ENCODE data around the gene GLT6D1.

The GLT6D1 gene

DNA sequence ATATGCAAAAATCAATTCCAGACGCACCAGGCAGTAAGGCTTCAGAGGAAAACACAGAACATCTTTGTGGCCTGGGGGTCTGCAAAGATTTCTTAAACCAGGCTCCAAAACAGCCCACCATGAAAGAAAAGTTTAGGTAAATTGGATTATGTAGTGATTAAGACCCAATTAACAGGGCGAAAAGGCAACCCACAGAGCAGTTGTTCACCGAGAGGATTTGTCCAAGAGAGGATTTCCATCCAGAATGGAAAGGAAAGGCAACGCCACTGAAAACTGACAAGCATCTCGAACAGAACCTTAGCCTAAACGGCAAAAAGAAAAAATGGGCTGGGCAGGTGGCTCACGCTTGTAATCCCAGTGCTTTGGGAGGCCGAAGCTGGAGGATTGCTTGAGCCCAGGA is 37.4 kb downstream of the GLT6D1 start:
- Histone ChIP-seq H3K4me3 (ENCODE audit: low read depth, low read length) (no peak overlapping the region), H3K4me1 (ENCODE audit: control insufficient read depth, insufficient read depth, low read length) (no peaks in the 10 kb centered on the region), H3K36me3 (ENCODE audit: control insufficient read depth, insufficient read depth, low read length) (no peaks in the 10 kb centered on the region), H3K9ac (ENCODE audit: low read depth, low read length) (no peak overlapping the region), H3K27me3 (ENCODE audit: control insufficient read depth, insufficient read depth, low read length) (no peaks in the 10 kb centered on the region), H3K9me3 (ENCODE audit: control insufficient read depth, insufficient read depth, low read length) (no peaks in the 10 kb centered on the region)

DNA sequence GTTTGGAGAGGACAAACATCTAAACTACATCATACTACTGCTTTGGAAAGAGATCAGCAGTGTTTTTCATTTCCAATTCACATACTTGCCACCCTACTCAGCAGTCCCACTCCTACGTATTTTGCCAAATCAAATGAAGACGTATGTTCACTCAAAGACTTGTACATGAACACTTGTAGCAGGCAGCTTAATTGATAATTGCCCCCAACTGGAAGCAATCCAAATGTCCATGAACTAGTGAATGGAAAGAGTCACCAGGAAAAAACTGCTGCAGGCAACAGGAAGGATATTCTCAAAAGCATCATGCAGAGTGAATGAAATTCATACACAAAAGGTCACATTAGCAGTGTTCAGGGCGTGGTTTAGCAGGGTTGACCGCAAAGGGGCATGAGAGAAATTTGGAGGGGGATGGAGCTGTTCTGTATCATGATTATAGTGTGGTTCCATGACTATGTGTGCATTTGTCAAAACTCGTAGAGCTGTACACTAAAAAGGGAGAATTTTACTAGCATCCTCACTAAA is 39.0 kb downstream of the GLT6D1 start:
- Histone ChIP-seq H3K4me1 (ENCODE audit: control insufficient read depth, insufficient read depth, low read length) (no peaks in the 10 kb centered on the region), H3K27me3 (ENCODE audit: control insufficient read depth, insufficient read depth, low read length) (no peaks in the 10 kb centered on the region), H3K4me3 (ENCODE audit: low read depth, low read length) (no peak overlapping the region), H3K9ac (ENCODE audit: low read depth, low read length) (no peak overlapping the region), H3K9me3 (ENCODE audit: control insufficient read depth, insufficient read depth, low read length) (no peaks in the 10 kb centered on the region), H3K36me3 (ENCODE audit: control insufficient read depth, insufficient read depth, low read length) (no peaks in the 10 kb centered on the region)

DNA sequence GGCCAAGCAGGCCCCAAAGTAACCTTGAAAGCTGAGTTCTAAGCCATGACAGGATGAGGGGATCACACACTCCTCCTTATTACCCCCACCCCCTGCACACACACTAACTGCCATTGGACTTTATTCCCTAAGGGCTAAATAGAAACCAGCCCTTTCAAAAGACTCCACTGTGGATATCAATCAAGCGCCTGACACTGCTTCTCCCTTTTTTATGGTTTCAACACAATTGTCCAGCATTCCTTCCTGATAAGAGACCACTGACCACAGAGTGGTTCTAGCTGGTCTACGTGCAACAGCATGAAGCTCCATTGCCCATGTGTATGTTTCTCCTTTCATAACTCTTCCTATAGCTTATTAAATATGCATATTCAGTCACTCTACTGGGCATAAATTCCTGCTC is 43.1 kb downstream of the GLT6D1 start:
- no peaks in the 10 kb centered on the region for H3K36me3 ChIP-seq (ENCODE audit: control insufficient read depth, insufficient read depth, low read length)
- H3K4me1 ChIP-seq (ENCODE audit: control insufficient read depth, insufficient read depth, low read length), result no peaks in the 10 kb centered on the region
- H3K27me3 ChIP-seq (ENCODE audit: control insufficient read depth, insufficient read depth, low read length), result no peaks in the 10 kb centered on the region
- H3K9me3 ChIP-seq (ENCODE audit: control insufficient read depth, insufficient read depth, low read length), result no peaks in the 10 kb centered on the region
- H3K9ac ChIP-seq (ENCODE audit: low read depth, low read length), result no peak overlapping the region
- H3K4me3 ChIP-seq (ENCODE audit: low read depth, low read length), result no peak overlapping the region

DNA sequence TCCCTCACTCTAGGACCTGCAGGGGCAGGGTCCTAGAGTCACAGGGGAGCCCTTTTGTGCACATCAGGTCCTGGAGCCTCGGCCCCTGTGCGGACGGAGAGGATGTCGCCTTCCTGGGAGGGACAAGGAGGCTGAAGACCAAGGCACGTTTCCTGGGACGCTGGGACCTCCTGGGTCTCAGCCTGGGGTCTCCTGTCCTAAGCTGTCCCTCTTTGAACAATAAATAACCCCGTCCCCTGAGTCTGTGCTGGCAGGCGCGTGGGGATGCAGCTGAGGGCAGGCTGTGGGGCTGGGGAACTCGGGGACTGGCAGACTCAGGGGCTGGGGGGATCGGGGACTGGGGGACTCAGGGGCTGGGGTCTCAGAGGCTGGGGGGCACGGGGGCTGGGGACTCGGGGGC is 46.7 kb downstream of the GLT6D1 start:
- Histone ChIP-seq H3K4me1 (ENCODE audit: control insufficient read depth, insufficient read depth, low read length) (no peaks in the 10 kb centered on the region), H3K9ac (ENCODE audit: low read depth, low read length) (no peak overlapping the region), H3K9me3 (ENCODE audit: control insufficient read depth, insufficient read depth, low read length) (no peaks in the 10 kb centered on the region), H3K27me3 (ENCODE audit: control insufficient read depth, insufficient read depth, low read length) (no peaks in the 10 kb centered on the region), H3K4me3 (ENCODE audit: low read depth, low read length) (no peak overlapping the region), H3K36me3 (ENCODE audit: control insufficient read depth, insufficient read depth, low read length) (no peaks in the 10 kb centered on the region)

DNA sequence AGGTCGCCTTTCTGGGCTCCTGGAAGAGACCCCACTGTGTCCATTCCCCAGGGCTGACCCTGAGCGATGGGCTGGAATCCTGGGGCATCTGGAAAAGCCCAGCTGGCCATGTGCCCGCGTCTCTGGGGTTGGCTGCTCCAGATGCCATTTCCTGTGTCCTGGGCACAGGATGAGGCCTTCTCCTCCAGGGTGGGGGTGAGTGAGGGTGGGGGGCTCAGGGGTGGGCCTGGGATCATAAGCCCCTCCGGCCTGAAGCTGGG is 47.1 kb downstream of the GLT6D1 start:
- Histone ChIP-seq H3K36me3 (ENCODE audit: control insufficient read depth, insufficient read depth, low read length) (no peaks in the 10 kb centered on the region), H3K4me1 (ENCODE audit: control insufficient read depth, insufficient read depth, low read length) (no peaks in the 10 kb centered on the region), H3K4me3 (ENCODE audit: low read depth, low read length) (no peak overlapping the region), H3K9me3 (ENCODE audit: control insufficient read depth, insufficient read depth, low read length) (no peaks in the 10 kb centered on the region), H3K9ac (ENCODE audit: low read depth, low read length) (no peak overlapping the region), H3K27me3 (ENCODE audit: control insufficient read depth, insufficient read depth, low read length) (no peaks in the 10 kb centered on the region)

DNA sequence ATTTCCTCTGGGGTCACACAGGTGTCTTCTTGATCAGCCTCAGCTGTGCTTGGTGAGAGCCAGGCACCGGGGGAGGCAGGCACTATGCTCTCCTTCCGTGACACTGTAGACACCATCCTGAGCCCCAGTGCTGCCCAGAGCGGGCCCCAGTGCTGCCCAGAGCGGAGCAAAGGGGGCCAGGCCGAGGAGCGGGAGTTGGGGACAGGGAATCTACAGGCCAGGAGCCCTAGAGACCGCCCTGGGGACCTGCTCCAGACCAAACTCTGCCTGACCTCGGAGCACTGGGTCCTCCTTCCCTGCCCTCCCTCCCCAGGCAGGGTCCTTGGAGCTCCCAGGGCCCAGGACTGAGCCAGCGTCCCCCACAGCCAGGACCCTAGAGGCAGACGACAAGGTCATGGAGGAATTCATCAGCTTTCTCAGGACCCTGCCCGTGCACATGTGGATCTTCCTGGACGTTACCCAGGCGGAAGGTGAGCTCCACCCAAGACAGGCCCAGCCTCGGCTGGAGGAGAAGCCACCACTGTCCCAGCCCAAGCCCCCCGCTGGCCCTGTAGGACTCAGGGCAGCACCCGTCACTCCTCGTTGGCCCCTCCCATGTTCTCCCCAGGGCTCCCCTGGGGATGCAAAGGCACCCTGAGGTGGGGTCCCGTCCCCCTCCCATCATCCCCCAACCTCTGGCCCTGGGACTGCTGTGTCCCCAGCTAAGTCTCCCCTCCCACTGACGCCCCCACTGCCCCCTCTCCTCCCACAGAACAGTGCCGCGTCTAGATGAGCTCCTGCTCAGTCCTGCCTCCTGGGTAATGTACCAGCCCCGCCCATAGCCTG is 47.6 kb downstream of the GLT6D1 start:
- no peaks in the 10 kb centered on the region for H3K4me1 ChIP-seq (ENCODE audit: control insufficient read depth, insufficient read depth, low read length)
- H3K9me3 ChIP-seq (ENCODE audit: control insufficient read depth, insufficient read depth, low read length), result no peaks in the 10 kb centered on the region
- H3K27me3 ChIP-seq (ENCODE audit: control insufficient read depth, insufficient read depth, low read length), result no peaks in the 10 kb centered on the region
- H3K4me3 ChIP-seq (ENCODE audit: low read depth, low read length), result no peak overlapping the region
- H3K36me3 ChIP-seq (ENCODE audit: control insufficient read depth, insufficient read depth, low read length), result no peaks in the 10 kb centered on the region
- no peak overlapping the region for H3K9ac ChIP-seq (ENCODE audit: low read depth, low read length)

DNA sequence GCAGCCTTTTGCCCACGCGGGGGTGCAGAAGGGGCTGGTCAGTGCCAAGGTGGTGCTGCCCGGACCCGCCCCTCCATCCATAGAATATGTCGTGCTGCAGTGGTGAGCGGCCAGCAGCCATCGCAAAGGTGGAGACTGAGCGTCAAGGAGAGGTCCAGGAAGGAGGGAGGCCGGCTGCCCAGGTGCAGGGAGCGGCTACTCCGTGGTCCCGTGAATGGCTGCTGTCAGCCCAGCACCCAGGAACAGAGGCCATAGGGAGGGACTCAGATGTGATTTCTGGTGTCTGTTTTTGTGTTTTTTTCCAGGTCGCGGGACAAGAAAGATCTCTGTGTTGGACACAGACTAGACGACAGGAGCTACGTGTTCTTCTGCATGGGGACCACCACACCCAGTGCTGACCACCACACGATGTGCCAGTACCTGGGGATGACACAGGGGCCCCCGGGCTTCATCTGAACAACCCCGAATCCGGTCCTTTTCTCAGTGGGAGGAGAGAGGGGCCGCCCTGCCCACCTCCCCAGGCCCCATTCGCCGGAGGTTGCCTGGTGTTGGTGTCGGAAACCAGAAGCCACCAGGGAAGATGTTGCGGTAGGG is 48.8 kb downstream of the GLT6D1 start:
- no peak overlapping the region for H3K9ac ChIP-seq (ENCODE audit: low read depth, low read length)

DNA sequence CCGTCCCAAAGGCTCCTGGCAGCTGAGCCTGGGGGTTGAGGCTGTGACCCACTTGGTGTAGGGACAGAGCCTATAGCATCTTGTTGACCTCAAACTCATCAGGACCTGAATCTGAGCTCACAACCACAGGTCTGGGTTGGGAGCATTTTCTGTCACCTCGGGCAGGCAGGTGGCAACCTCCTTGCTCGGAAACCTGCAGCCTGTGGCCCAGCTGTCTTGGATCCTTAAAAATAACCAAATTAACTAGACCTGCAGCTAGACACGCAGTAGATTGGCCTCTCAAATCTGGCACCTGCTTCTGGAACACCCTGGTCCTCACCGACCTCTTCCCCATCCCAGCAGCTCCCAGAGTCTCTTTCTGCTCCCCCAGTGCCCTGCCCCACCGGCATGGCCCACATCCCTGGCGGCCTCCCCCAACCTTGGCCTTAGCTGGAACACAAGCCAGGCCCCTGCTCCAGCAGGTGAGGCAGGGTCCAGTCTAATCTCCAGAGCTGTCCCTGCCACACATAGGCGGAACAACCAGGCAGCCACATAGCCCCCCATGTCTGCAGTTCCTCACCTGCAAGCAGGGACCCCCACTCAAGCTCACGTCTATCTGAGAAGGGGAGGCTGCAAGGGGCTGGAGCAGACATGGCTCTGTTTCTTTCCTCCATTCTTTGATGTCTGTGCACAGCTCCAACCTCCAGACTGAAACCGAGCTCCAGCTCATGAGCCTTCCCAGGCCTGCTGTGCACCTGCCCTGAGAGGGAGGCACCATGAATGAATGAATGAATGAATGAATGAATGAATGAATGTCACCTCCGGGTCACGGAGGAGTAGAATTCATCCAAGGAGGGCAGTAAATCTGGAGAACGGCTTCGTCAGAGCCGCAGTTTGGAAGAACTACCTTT is 49.5 kb downstream of the GLT6D1 start:
- H3K4me1 ChIP-seq (ENCODE audit: control insufficient read depth, insufficient read depth, low read length), result no peaks in the 10 kb centered on the region
- no peaks in the 10 kb centered on the region for H3K36me3 ChIP-seq (ENCODE audit: control insufficient read depth, insufficient read depth, low read length)
- no peak overlapping the region for H3K9ac ChIP-seq (ENCODE audit: low read depth, low read length)
- H3K4me3 ChIP-seq (ENCODE audit: low read depth, low read length), result no peak overlapping the region
- H3K27me3 ChIP-seq (ENCODE audit: control insufficient read depth, insufficient read depth, low read length), result no peaks in the 10 kb centered on the region
- H3K9me3 ChIP-seq (ENCODE audit: control insufficient read depth, insufficient read depth, low read length), result no peaks in the 10 kb centered on the region

More for the DNA sequence above, 48.8 kb downstream of the GLT6D1 start:
- no peaks in the 10 kb centered on the region for H3K27me3 ChIP-seq (ENCODE audit: control insufficient read depth, insufficient read depth, low read length)
- no peaks in the 10 kb centered on the region for H3K36me3 ChIP-seq (ENCODE audit: control insufficient read depth, insufficient read depth, low read length)
- H3K4me1 ChIP-seq (ENCODE audit: control insufficient read depth, insufficient read depth, low read length), result no peaks in the 10 kb centered on the region
- H3K4me3 ChIP-seq (ENCODE audit: low read depth, low read length), result no peak overlapping the region
- H3K9me3 ChIP-seq (ENCODE audit: control insufficient read depth, insufficient read depth, low read length), result no peaks in the 10 kb centered on the region

DNA sequence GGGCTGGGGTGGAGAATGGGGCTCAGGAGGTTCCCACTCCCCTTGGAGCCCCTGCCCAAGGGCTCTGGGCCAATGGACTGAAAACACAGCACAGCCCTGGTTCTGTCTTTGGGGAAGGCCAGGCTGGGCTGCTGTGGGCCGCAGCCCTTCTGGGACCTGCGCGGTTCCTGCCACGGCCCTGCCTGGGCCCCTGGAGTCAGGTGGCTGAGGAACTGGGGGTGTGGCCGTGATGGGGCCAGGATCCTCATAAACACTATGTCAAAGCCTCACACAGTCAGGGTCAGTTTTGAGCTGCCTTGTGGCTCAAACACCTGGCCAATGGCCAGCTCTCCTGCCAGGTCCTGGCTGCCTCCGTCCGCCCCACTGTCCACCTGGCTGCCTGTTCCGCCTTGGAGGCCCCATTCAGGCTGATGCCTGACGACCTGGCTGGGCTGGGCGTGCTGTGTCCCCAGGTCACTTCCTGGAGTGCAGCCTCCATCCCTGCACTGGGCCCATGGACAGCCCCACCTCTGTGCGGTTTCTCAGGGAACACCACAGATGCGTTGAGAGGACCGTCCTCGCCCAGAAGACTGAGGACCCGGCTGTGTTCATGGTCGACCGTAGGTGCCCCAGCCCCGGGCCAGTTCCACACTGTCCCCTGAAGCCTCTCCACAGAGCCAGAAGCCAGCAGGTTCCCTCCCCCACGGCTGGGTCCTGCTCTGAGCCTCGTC is 50.3 kb downstream of the GLT6D1 start:
- H3K27me3 ChIP-seq (ENCODE audit: control insufficient read depth, insufficient read depth, low read length), result no peaks in the 10 kb centered on the region
- no peak overlapping the region for H3K4me3 ChIP-seq (ENCODE audit: low read depth, low read length)
- H3K36me3 ChIP-seq (ENCODE audit: control insufficient read depth, insufficient read depth, low read length), result no peaks in the 10 kb centered on the region
- H3K4me1 ChIP-seq (ENCODE audit: control insufficient read depth, insufficient read depth, low read length), result no peaks in the 10 kb centered on the region
- no peaks in the 10 kb centered on the region for H3K9me3 ChIP-seq (ENCODE audit: control insufficient read depth, insufficient read depth, low read length)
- no peak overlapping the region for H3K9ac ChIP-seq (ENCODE audit: low read depth, low read length)

DNA sequence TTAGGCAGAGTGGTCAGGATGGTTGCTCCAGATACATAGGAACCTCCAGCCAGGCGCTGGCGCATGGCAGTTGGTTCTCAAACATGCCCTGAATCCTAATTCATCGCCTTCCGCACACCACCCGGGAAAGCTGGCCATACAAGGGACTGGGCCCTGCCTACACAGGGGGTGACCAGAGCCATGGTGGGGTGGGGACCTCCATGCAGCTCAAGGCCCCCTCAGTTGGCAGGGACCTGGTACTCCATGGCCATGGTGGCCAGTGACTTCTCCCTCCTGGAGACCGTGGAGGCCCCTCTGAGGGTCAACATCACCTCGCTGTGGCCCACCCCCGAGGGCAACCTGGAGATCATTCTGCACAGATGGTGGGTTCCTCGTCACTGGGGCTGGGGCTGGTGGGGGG is 51.0 kb downstream of the GLT6D1 start:
- no peak overlapping the region for H3K9ac ChIP-seq (ENCODE audit: low read depth, low read length)
- no peaks in the 10 kb centered on the region for H3K36me3 ChIP-seq (ENCODE audit: control insufficient read depth, insufficient read depth, low read length)
- H3K27me3 ChIP-seq (ENCODE audit: control insufficient read depth, insufficient read depth, low read length), result no peaks in the 10 kb centered on the region
- no peaks in the 10 kb centered on the region for H3K4me1 ChIP-seq (ENCODE audit: control insufficient read depth, insufficient read depth, low read length)
- no peak overlapping the region for H3K4me3 ChIP-seq (ENCODE audit: low read depth, low read length)
- H3K9me3 ChIP-seq (ENCODE audit: control insufficient read depth, insufficient read depth, low read length), result no peaks in the 10 kb centered on the region

DNA sequence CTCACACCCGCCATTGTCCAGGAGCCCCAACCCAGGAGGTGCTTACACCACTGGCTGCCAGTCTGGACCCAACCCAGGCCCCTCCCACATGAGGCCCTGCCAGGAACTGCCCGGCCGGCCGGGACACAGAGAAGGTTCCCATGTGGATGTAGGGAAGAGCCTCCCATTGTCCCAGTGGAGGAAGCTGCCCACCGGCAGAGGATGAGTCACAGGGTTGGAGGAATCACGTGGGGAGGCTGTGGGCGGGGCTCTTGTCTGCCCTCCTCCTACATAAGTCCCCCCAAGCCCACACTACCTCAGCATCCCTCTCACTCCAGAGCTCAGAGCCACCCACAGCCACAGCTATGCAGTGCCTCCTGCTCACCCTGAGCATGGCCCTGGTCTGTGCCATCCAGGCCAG is 51.7 kb downstream of the GLT6D1 start:
- Histone ChIP-seq H3K4me3 (ENCODE audit: low read depth, low read length) (no peak overlapping the region), H3K9ac (ENCODE audit: low read depth, low read length) (no peak overlapping the region), H3K9me3 (ENCODE audit: control insufficient read depth, insufficient read depth, low read length) (no peaks in the 10 kb centered on the region), H3K27me3 (ENCODE audit: control insufficient read depth, insufficient read depth, low read length) (no peaks in the 10 kb centered on the region), H3K4me1 (ENCODE audit: control insufficient read depth, insufficient read depth, low read length) (no peaks in the 10 kb centered on the region), H3K36me3 (ENCODE audit: control insufficient read depth, insufficient read depth, low read length) (no peaks in the 10 kb centered on the region)
